ENCODE results near the gene NRP1. TPM values are rescaled to one million over a fixed set of nuclear protein-coding genes. Genes with fewer than 3 reads are reported as not detected.
"Not testable (repeated sequence)": the region's sequence is repeated elsewhere in the genome, so short reads cannot be mapped to it uniquely, and the experiment has no call there.

The NRP1 gene
- total RNA-seq, 4 donors from 2014 or later, result 3.1 to 27.7 (median 12.0) TPM

DNA sequence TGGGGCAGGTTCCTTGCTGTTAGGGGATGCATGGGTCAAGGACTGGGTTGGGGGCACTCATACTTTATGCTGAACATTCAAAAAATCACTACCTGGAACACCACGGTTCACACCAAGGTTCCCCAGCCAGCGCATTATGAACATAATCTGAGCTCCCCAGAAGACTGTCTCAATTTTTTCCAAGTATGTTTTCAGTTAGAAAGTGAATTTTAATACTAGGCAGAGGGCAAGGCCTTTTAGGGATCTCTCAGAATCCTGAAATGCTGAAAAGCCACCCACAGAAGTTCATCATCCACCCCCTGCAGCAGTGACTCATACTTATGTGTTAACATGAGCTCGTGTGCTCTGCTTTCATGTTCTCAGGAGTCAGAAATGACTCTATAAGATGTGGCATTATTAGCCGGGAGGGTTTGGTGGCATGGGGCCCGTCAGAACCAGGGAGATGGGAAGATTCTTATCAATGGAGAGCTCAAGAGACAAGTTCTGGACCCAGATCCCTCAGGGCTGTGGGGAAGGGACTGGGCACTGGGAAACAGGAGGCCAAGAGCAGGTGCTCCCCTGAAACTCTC is 191.2 kb downstream of the NRP1 start:
- Histone ChIP-seq H3K36me3 (no peaks in the 10 kb centered on the region), H3K27me3 (no peaks in the 10 kb centered on the region), H3K27ac (no peak overlapping the region), H3K9me3 (no peaks in the 10 kb centered on the region), H3K4me3 (no peak overlapping the region), H3K4me1 (peaks cover 0 to 8% (median 0%) of the 10 kb centered on the region in 3 donors)
- DNase-seq, result no peak
- TF ChIP-seq POLR2A (IDR thresholded peaks at IDR 0.05), result no peak
- TF ChIP-seq, protein P1, sequence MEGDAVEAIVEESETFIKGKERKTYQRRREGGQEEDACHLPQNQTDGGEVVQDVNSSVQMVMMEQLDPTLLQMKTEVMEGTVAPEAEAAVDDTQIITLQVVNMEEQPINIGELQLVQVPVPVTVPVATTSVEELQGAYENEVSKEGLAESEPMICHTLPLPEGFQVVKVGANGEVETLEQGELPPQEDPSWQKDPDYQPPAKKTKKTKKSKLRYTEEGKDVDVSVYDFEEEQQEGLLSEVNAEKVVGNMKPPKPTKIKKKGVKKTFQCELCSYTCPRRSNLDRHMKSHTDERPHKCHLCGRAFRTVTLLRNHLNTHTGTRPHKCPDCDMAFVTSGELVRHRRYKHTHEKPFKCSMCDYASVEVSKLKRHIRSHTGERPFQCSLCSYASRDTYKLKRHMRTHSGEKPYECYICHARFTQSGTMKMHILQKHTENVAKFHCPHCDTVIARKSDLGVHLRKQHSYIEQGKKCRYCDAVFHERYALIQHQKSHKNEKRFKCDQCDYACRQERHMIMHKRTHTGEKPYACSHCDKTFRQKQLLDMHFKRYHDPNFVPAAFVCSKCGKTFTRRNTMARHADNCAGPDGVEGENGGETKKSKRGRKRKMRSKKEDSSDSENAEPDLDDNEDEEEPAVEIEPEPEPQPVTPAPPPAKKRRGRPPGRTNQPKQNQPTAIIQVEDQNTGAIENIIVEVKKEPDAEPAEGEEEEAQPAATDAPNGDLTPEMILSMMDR (IDR thresholded peaks at IDR 0.05), result no peak
- 42 to 54% methylated on average over 5 of the region's 5 CpGs for WGBS, 2 donors
- intact Hi-C loops (cut with DNase I), result no loop called here

DNA sequence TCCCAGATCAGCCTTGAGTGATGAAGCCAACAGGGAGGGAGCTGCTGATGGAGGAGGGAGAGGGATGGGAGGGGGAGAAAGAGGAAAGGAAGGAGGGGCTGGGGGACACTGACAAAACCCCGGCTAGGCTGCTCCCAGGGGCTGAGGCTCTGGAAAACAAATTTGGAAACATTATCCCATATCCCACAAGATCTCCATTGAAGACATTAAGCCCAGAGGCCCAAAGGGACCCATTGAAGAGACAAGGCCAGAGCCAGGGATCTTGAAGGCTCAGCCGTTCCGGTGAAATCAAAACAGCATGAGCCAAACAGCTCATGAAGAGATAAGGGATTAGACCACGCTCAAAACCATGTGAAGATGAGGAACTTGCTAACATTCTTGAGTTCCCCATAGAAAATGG is 192.2 kb downstream of the NRP1 start:
- WGBS, 2 donors, result 86 to 91% methylated on average over 3 to 4 of the region's 4 CpGs
- TF ChIP-seq POLR2A (IDR thresholded peaks at IDR 0.05), result no peak
- TF ChIP-seq, protein P1 (IDR thresholded peaks at IDR 0.05), result no peak
- Histone ChIP-seq H3K9me3 (no peaks in the 10 kb centered on the region), H3K27me3 (no peaks in the 10 kb centered on the region), H3K4me3 (no peak overlapping the region), H3K27ac (no peak overlapping the region), H3K4me1 (peaks cover 0 to 12% (median under 1%) of the 10 kb centered on the region in 3 donors), H3K36me3 (no peaks in the 10 kb centered on the region)
- DNase-seq, result no peak
- intact Hi-C loops (cut with DNase I), result no loop called here

DNA sequence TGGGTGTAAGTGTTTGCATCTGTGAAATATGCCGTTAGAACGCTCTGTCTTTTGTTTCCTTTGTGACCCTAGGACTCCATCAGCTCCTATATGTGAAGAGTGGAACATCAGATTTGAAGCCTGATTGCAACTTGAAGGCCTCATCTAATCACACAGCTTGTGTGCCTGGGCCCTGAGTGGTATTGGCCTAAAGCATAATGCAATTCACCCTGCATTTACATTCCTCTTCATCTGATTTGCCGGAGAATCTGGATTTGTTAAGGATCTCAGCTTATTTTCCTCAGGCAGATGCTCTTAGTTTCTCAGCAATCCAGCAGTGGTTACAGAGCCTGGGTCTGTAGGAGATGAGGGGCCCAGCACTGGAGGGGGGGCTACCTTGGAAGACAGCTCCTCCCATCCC is 193.2 kb downstream of the NRP1 start:
- Histone ChIP-seq H3K36me3 (no peaks in the 10 kb centered on the region), H3K9me3 (no peaks in the 10 kb centered on the region), H3K4me3 (no peak overlapping the region), H3K27ac (no peak overlapping the region), H3K4me1 (peaks cover 1 to 23% (median 10%) of the 10 kb centered on the region in 3 donors), H3K27me3 (no peaks in the 10 kb centered on the region)
- TF ChIP-seq POLR2A (IDR thresholded peaks at IDR 0.05), result no peak
- TF ChIP-seq, protein P1 (IDR thresholded peaks at IDR 0.05), result no peak
- no peak for DNase-seq
- 92 to 100% methylated on average over 3 of the region's 3 CpGs for WGBS, 2 donors
- intact Hi-C loops (cut with DNase I), result no loop called here

DNA sequence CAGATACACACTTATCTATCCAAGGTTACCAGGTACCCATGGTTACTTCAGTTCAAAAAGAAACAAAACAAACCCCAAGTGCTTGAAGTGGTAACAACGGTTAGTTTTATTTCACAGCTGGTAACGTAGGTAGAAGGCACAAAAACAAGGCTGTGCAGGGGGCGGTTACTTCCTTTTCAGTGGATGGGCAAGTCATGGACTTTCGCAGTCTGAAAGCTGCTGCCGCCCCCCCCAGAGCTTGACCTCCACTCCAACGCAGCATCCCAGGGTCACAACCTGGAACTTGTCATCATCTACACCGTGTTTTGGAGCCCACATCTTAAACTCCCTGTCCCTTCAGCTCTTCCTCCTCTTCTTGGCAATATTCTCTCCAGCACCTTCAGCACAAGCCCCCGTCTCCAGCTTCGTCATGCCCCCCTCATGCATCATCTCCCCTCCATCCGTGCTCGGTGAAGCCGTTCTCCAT is 195.3 kb downstream of the NRP1 start:
- Histone ChIP-seq H3K27me3 (no peaks in the 10 kb centered on the region), H3K4me1 (peaks cover 6 to 38% (median 24%) of the 10 kb centered on the region in 3 donors), H3K27ac (no peak overlapping the region), H3K36me3 (no peaks in the 10 kb centered on the region), H3K9me3 (no peaks in the 10 kb centered on the region), H3K4me3 (no peak overlapping the region)
- intact Hi-C loops (cut with DNase I), result no loop called here
- WGBS, 2 donors, result 50 to 80% methylated on average over 12 of the region's 12 CpGs
- DNase-seq, result no peak
- no peak for TF ChIP-seq POLR2A (IDR thresholded peaks at IDR 0.05)
- TF ChIP-seq, protein P1 (IDR thresholded peaks at IDR 0.05), result no peak

DNA sequence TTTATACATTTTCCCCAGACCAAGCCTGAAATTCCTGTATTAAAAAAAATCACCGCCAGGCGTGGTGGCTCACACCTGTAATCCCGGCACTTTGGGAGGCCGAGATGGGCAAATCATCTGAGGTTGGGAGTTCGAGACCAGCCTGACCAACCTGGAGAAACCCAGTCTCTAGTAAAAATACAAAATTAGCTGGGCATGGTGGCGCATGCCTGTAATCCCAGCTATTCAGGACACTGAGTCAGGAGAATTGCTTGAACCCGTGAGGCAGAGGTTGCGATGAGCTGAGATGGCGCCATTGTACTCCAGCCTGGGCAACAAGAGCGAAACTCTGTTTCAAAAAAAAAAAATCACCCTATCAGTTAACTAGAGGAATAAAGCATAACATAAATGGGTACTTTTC is 195.8 kb downstream of the NRP1 start:
- H3K36me3 ChIP-seq; H3K27ac ChIP-seq; H3K9me3 ChIP-seq; DNase-seq; H3K27me3 ChIP-seq; intact Hi-C loops (cut with DNase I); H3K4me3 ChIP-seq: not testable (repeated sequence)
- H3K4me1 ChIP-seq, result peaks cover 11 to 43% (median 24%) of the 10 kb centered on the region in 3 donors
- WGBS, 2 donors, result 76 to 83% methylated on average over 10 of the region's 10 CpGs
